Stimulated activated CD8-positive, alpha-beta memory T cell treated with anti-CD3 and anti-CD28 coated beads, Interleukin-12 subunit alpha, Interleukin-12 subunit beta, amount 100 ng/mL, for 4 hours (primary cell): ENCODE measurements around the gene NACC2.
"Not testable (repeated sequence)": the region's sequence is repeated elsewhere in the genome, so short reads cannot be mapped to it uniquely, and the experiment has no call there.

Experiments
- DNase-seq: peaks from one replicate; pipeline ENCODE4 v3.0.0-alpha.2; 2020; ENCODE audit warnings: low read depth

Gene NACC2

DNA sequence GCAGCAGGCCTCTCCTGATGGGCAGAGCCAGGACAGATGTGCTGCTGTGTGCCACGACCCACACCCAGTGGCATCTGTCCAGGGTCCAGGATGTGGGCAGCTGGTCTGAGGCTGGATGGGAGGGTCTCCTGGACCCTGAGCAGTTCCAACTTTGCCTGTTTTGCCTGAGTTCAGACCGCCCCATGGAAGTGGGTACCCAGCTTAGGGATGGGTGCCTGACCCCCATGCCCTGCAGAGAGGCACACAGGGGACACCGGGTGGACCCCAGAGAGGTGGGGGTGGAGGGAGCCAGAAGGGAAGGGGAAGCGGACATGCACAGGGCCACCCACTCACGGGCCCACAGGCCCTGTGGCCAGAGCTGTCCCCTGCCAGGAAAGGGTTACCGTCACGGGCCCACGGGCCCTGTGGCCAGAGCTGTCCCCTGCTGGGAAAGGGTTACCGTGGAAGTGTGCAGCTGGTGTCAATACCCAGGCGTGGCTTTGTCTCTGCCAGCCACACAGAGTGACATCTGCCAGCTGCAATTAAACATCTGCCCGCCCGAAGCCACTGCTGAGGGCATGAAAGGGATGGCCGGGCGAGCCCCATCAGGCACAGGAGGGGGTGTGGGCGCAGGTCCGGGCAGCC is 50.0 kb downstream of the NACC2 start:
- no peak for DNase-seq

DNA sequence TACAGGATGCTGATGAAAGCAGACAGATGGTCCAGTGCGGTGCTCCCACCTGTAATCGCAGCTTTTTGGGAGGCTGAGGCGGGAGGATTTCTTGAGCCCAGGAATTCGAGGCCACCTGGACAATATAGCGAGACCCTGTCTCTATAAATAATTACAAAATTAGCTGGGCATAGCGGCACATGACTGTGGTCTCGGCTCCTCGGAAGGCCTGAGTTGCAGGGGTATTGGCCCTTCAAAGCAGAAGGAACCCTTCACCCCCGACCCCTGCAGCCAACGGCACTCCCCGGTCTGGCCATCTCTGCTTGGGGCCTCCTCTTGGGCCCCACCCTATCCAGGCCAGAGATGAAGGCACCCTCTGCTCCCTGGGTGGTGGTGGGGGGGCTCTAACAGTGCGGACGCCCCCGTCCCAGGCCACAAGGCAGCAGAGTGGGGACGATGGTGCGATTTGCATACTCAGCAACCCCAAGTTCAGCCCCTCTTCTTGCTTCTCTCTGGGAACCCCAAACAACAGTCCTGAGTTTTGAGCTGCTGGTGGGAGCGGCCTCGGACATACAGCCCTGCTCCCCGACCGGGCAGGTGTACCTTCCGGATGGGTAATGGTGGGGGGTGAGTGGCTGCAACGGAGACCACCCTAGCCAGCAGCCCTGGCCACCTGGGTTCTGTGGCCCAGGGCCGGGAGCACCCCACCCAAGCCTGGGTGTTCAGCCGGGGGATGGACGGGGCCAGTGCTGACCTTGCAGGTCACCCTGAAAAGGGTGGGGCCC is 50.7 kb downstream of the NACC2 start:
- DNase-seq: no peak

DNA sequence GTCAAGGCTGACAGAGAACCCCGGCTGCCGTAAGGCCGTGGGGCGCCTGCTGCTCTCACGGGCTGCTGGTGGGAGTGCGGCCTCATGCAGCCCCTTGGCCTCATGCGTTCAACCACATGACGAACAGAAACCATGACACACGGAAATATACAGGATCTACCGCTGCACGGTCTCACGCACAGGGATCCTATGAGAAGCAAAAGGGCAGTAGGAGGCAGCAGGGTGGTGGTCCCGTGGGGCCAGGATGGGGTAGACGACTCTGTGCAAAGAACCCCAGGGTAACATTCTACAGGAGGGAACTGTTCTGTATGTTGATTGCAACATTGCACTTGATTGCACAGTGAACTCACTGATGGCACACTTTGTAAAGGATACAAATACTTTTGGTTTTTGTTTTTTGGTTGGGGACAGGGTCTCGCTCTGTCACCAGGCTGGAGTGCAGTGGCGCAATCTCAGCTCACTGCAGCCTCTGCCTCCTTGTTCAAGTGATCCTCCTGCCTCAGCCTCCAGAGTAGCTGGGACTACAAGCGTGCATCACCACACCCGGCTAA is 51.6 kb downstream of the NACC2 start:
- DNase-seq: no peak

DNA sequence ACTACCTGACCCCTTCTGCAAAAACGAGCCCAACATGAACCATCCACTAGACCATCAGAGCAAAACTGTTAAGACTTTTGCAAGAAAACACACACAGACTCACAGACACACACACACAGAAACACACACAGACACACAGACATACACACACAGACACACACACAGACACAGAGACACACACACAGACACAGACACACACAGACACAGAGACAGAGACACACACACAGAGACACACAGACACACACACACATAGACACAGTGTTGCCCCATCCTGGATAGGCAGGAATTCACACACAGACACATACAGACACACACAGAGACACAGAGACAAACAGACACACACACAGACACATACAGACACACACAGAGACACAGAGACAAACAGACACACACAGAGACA is 52.5 kb downstream of the NACC2 start:
- DNase-seq: no peak

DNA sequence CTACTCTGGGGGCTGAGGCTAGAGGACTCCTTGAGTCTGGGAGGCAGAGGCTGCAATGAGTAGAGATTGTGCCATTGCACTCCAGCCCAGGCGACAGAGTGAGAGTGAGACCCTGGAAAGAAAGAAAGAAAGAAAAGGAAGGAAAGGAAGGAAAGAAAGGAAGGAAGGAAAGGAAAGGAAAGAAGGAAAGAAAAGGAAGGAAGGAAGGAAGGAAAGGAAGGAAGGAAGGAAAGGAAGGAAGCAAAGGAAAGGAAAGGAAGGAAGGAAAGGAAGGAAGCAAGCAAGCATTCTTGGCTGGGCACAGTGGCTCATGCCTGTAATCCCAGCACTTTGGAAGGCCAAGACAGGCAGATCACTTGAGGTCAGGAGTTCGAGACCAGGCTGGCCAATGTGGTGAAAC is 54.2 kb downstream of the NACC2 start:
- not testable (repeated sequence) for DNase-seq

DNA sequence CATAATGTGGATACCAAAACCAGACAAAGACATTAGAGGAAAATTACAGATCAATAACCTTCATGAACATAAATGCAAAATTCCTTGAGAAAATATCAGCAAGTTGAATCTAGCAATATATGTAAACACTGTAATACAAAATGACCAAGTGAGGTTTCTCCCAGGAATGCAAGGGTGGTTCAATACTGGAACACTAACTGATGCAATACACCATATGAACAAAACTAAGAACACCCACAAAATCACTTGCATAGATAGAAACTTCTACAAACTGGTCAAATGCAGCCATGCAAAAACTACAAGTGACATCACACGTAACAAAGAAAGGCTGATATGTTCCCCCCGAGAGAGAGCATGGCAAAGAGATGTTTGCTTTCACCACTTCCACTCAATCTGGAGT is 55.6 kb downstream of the NACC2 start:
- no peak for DNase-seq

DNA sequence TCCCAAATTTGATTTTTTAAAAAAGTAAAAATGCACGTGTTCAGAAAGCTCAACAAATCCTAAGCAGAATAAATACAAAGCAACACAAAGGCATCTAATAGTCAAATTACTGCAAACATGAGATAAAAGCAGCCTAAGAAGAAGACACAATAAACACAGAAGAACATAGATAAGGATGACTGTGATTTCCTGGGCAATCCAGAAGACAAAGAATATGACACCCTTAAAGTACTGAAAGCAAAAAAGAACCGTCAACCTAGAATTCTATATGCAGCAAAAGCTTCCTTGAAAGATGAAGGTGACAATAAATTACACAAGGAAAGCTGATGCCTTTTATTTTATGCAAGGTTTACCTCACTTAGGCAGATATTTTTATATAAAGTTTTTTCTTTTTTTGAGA is 58.2 kb downstream of the NACC2 start:
- DNase-seq: no peak

DNA sequence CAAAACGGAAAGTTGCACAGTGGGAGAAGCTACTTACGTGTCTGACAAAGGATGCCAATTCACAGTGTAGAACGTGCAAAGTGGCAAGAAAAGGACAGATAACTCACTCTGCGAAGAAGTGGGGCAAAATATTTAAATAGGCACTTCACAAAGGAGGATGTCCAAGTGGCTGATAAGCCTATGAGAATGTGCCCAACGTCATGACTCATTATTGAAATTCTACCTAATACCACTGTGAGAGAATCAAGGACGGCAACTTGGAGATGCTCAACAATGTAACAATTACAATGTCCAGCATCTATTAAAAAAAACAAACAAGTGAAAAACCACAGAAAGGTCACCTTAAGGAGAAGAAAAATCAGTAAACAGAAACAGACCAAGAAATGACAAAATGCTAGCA is 59.0 kb downstream of the NACC2 start:
- DNase-seq: no peak

DNA sequence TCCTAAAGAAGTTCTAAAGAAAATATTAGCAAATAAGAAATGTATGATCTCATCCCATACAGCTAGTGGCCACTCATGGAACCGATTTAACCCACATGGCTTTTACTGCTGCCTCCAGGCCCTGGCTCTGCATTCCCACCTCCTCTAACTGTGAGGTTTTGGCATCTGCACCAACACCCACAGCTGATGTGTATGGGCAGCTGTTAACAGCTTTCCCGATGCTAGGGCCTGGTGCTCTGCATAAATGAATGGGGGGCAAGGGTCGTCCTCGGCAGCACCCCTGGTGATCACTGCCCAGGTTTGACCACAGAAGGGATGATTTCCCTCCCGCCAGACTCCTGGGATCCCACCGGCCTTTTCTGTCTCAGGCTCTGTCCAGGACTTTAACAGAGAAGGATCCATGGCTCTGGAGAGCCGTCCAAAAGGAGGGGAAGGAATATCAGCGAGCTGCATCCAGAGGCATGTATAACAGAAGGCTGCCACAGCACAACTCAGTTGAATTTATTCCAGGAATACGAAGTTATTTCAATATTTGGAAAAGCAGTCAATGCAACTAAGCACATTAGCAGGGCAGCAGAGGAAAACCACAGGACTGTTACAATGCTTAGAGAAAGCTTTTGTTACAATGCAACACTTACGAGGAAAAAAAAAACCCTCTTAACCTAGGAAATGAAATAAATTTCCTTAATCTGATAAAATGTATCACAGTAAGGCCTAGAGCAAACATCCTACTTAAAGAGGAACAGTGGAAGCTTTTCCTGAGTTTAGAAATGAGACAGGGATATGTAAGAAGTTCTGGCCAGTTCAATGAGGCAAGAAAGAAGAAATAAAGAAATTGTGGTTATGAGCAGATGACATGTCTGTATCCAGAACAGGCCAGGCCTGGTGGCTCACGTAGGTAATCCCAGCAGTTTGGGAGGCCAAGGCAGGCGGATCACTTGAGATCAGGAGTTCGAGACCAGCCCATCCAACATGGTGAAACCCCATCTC is 63.1 kb downstream of the NACC2 start:
- no peak for DNase-seq

DNA sequence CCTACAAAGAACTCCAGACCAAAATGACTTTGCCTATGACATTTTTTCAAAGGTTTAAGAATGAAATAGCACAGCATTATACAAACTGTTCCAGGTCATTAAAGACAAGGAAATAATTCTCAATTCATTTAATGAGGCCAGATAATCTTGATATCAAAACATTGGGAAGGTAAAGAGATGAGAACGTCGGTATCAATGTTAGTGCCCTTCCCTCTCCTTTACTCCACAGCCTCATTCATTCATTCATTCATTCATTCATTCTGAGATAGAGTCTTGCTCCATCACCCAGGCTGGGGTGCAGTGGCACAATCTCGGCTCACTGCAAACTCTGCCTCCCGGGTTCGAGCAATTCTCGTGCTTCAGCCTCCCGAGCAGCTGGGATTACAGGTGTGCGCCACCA is 64.0 kb downstream of the NACC2 start:
- DNase-seq: no peak

DNA sequence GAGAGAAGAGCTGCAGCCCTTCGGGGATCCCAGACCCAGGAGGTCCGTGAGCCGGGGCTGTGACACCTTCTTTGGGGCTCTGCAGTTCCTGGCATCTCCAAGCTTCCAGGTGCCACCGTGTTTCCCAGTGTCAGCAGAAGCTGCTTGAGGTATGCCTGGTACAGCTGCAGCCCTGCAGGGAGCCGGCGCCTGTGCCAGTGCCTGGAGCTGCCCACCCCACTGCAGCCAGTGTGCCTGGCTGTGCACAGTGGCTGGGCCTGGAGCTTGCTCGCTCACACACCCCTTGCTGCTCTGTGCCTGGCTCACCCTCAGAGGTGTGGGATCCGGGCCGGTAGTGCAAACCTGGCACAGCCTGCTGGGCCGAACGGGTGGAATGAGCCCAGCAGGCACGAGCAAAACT is 65.5 kb downstream of the NACC2 start:
- DNase-seq: no peak

DNA sequence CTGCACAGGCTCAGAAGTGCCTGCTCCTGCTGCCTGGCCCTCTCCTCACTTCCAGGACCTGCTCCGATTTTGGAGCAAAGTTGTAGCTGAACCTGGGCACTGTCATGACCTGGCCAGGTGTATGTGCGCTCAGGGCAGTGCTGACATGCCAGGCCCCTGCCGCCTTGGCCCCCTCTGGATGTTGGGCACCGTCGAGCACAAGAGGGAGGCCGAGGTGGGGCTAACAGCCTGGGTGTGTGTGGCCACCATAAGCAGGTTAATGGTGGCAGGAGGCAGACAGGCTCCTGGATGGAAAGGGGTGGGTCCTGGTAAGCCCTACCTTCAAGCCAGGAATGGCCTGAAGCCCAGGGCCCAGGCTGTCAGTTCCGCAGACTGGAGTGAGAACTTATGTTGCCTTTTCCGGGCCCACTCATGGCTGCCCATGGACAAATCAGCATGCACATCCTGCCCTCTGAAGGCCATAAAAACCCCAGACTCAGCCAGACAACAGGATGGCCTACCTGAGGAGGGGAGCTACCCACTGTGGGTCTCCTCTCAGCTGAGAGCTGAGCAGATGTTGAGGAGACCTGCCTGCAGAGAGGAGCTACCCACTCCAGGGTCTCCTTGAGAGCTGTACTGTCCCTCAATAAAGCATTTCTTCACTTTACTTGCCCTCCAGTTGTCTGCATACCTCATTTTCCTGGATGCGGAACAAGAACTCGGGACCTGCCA is 66.2 kb downstream of the NACC2 start:
- no peak for DNase-seq

DNA sequence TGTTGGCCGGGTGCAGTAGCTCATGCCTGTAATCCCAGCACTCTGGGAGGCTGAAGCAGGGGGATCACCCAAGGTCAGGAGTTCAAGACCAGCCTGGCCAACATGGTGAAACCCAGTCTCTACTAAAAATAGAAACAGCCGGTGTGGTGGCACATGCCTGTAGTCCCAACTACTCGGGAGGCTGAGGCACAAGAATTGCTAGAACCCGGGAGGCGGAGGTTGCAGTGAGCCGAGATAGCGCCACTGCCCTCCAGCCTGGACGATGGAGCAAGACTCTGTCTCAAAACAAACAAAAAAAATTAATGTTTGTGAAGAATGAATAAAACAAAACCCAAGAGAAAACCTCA is 68.2 kb downstream of the NACC2 start:
- not testable (repeated sequence) for DNase-seq

DNA sequence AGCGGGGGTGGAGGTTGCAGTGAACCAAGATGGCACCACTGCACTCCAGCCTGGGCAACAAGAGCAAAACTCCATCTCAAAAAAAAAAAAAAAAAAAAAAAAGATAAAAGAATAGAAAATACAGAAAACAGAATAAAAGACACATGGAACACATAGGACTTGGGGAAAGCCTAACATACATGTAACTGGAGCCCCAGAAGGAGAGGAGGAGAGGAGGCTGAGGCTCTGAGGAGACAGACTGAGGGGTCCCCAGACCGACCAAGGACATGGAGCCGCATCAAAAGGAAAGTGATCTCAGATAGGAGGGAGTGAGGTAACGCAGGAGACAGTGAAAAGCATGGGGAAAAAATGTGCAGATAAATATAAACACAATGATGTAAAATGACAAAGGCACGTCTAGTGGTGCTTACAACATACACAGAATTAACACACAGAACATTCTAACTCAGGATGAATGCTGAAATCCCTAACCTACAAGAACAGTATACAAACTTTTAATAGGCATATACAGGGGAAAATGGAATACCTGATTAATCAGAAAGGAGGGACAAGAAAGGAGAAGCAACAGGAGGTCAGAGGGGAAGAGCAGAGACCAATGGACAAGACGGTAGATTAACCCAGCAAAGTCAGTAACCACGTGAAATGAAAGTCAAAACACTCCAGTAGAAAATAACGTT is 68.7 kb downstream of the NACC2 start:
- no peak for DNase-seq

DNA sequence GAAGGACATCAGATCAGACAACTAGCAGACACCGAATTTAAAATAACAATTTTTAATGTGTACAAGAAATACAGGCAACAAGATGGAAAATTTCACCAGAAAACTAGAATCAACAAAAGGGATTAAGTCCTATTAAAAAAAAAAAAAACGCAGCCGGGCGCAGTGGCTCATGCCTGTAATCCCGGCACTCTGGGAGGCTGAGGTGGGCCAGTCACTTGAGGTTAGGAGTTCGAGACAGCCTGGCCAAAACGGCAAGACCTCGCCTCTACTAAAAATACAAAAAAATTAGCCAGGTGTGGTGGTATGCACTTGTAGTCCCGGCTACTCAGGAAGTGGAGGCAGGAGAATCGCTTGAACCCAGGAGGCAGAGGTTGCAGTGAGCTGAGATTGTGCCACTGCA is 69.6 kb downstream of the NACC2 start:
- no peak for DNase-seq

DNA sequence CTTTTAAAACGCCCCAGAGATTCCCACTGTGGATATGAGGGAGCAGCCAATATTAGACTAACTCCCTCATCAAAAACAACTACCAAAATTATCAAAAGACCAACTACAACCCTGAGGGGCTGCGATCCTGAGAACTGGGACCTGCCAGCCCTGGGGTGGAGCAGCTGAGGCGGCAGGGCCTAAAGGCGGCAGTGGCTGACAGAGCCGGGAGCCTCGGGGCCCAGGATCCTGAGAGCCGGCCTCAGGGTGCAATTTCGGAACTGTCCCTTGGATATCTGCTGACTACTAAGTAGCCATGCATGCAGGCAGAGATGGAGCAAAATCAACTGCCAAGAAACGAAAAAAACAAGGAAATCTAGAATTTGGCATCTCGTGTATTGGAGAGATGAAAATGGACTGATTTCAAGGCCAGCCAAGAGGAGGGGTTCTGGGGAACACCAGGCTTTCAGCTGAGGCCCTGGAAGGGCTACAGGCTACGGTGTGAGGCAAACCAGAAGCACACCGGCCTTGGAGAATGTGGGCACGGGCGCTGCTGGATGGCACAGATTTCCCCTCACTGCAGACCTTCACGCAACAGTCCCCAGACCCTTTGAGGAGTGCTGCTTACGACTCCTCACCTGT is 70.3 kb downstream of the NACC2 start:
- DNase-seq: no peak

DNA sequence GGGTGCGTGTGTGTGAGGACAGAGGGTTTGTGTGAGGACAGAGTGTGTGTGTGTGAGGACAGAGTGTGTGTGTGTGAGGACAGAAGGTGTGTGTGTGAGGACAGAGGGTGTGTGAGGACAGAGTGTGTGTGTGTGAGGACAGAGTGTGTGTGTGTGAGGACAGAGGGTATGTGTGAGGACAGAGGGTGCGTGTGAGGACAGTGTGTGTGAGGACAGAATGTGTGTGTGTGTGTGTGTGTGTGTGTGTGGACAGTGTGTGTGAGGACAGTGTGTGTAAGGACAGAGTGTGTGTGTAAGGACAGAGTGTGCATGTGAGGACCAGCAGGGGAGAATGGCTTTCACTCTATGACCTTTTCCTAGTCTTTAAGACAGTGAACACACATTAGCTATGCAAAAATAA is 70.8 kb downstream of the NACC2 start:
- DNase-seq: no peak

DNA sequence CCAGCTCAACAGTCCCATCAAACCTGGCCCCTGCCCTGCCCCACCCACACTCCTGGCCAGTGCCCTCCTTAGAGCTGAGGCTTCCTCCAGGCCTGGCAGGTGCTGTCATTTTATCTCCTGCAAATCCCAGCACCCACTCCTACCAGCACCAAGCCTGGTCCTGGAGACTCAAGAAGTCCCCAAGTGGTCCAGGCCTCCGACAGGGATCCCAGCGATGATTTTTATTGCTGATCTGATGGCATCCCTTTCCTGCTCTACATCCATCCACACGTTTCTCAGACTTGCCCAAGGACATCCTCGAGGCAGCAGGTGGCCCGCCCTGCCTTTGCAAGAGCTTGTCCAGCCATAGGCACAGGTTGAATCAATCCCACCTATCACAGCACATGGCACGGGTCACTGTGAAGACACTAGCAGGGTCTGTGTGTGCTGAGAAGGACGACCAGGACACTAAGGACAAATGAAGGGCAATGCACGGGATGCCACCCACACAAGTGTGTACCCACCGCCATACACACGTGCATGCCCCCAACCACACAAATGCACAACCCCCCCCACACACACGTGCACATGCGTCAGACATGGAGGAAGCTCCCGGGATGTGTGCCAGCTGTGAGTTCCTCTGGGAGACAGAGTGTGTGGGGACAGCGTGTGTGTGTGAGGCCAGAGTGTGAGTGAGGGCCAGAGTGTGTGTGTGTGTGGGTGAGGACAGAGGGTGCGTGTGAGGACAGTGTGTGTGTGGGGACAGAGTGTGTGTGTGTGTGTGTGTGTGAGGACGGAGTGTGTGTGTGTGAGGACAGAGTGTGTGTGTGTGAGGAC is 71.5 kb downstream of the NACC2 start:
- DNase-seq: no peak

DNA sequence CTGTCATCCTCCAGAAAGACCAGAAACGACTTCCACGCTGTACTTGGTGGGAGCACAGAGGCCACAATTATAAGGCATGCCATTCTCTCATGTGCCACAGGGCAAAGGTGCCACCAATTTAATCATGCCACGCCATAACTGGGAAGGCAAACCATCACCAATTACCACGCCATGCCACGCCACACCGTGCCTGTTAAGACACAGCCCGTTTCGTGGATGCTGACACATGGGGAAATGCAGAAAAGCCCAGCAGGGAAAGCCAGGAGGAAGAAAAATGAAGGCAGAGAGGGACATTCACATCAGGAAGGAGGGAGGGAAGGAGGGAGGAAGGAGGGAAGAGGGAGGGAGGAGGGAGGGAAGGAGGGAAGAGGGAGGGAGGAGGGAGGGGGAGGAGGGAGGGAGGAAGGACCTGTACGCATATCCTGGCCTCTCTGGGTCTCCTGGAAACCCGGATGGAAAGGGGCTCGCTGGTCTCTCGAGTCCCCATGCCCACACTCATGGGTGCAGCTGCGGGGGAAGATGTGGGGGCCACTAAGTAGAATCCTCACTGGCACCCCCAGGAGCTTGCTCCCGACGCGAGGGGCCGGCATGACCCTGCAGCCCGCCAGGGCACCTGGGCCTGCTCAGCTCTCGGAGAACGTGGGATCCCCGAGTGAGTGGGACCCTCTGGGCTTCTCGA is 72.2 kb downstream of the NACC2 start:
- DNase-seq: no peak
